CD4-positive, alpha-beta memory T cell (primary cell): ENCODE results near the gene CACNG5. TPM values are rescaled to one million over a fixed set of nuclear protein-coding genes. Genes with fewer than 3 reads are reported as not detected.

Experiments
- CTCF ChIA-PET: fragments of 350-600 bp; sonication (Branson Sonifier 250); formaldehyde crosslinking; loops from one replicate; lab custom pipeline; 2021; ENCODE audit warnings: inconsistent platforms; ENCODE audit not compliant: partially characterized antibody; lab: Charles Lee
- POLR2A ChIA-PET: fragments of 350-600 bp; sonication (Branson Sonifier 250); formaldehyde crosslinking; loops from one replicate; lab custom pipeline; 2021; ENCODE audit not compliant: partially characterized antibody; lab: Charles Lee
- DNase-seq, 5 donors: peaks; one replicate each; pipeline versions ENCODE4 v3.0.0 to v3.0.0-alpha.2; 2020 to 2022; ENCODE audit warnings: mixed read lengths in 1 of 5
- H3K27ac ChIP-seq: one replicate; pipeline ENCODE4 v1.7.0; 2013; ENCODE audit warnings: low read depth, low read length
- H3K27me3 ChIP-seq: 2 replicates; pipeline ENCODE4 v1.7.0; 2013; ENCODE audit warnings: mild to moderate bottlenecking, low read length, moderate library complexity; ENCODE audit not compliant: insufficient read depth
- H3K36me3 ChIP-seq: 2 replicates; pipeline ENCODE4 v1.7.0; 2013; ENCODE audit warnings: mild to moderate bottlenecking, low read length, moderate library complexity; ENCODE audit not compliant: insufficient read depth
- H3K4me1 ChIP-seq: 2 replicates; pipeline ENCODE4 v1.7.0; 2013; ENCODE audit warnings: mild to moderate bottlenecking, low read length, moderate library complexity; ENCODE audit not compliant: insufficient read depth
- H3K4me3 ChIP-seq, 2 donors: one replicate each; pipeline ENCODE4 v1.7.0; 2013; ENCODE audit warnings: low read length in 2 of 2, mild to moderate bottlenecking in 1 of 2
- H3K9me3 ChIP-seq, 2 donors: one replicate each; pipeline ENCODE4 v1.7.0; 2013; ENCODE audit warnings: low read length in 2 of 2, control low read depth in 1 of 2; ENCODE audit not compliant: control insufficient read depth in 1 of 2
- H3K27ac Mint-ChIP-seq, 7 donors: one replicate each; pipeline ENCODE4 v1.8.0; 2020 to 2021; ENCODE audit warnings: mixed read lengths in 7 of 7, mild to moderate bottlenecking in 6 of 7, inconsistent platforms in 3 of 7, moderate library complexity in 3 of 7
- H3K27me3 Mint-ChIP-seq, 2 donors: one replicate each; pipeline ENCODE4 v1.8.0; 2020 to 2021; ENCODE audit warnings: mixed read lengths in 2 of 2
- H3K36me3 Mint-ChIP-seq, 2 donors: one replicate each; pipeline ENCODE4 v1.8.0; 2020 to 2021; ENCODE audit warnings: mixed read lengths in 2 of 2, inconsistent platforms in 1 of 2, mild to moderate bottlenecking in 1 of 2
- H3K4me1 Mint-ChIP-seq, 4 donors: one replicate each; pipeline ENCODE4 v1.8.0; 2020 to 2021; ENCODE audit warnings: mixed read lengths in 4 of 4, mild to moderate bottlenecking in 1 of 4
- H3K4me3 Mint-ChIP-seq, 8 donors: one replicate each; pipeline ENCODE4 v1.8.0; 2020 to 2021; ENCODE audit warnings: mixed read lengths in 8 of 8, mild to moderate bottlenecking in 7 of 8, moderate library complexity in 6 of 8, inconsistent platforms in 3 of 8
- H3K9me3 Mint-ChIP-seq, 8 donors: one replicate each; pipeline ENCODE4 v1.8.0; 2020 to 2021; ENCODE audit warnings: mixed read lengths in 8 of 8, mild to moderate bottlenecking in 5 of 8, inconsistent platforms in 3 of 8, moderate library complexity in 1 of 8
- intact Hi-C: fragments of 100-400 bp; cut with micrococcal nuclease; formaldehyde crosslinking; loops from one replicate; pipeline ENCODE4 v1.15.1; 2023
- polyA plus RNA-seq, 2 donors: library from polyadenylated mRNA; unstranded; fragments of 300-500 nt; fragmentation: Illumina TruSeq; gene quantifications; one replicate each; pipeline ENCODE4 v1.2.3, GENCODE V29; 2021
- total RNA-seq, 2 experiments: library from RNA; stranded (reverse); gene quantifications; one replicate each; pipeline ENCODE4 v1.2.3, GENCODE V29; 2021

CACNG5 gene
- total and polyA plus RNA-seq, 4 experiments from 2014 or later = not detected

- H3K27ac ChIP-seq = no peak overlapping the region
Measured at GRCh38 chr17:66833201-66833600, 1.7 kb upstream of the CACNG5 start.

GRCh38 chr17:66834426-66834918 lies 445 bp upstream of the CACNG5 start:
- POLR2A ChIA-PET = no interaction called here
- Histone ChIP-seq H3K4me3 (no peak overlapping the region), H3K9me3 (no peaks in the 10 kb centered on the region), H3K4me1 (no peaks in the 10 kb centered on the region), H3K36me3 (no peaks in the 10 kb centered on the region), H3K27ac (no peak overlapping the region), H3K27me3 (peaks cover 13% of the 10 kb centered on the region)
- CTCF ChIA-PET = no interaction called here
- no peak overlapping the region for H3K27ac Mint-ChIP-seq
- intact Hi-C loops = no loop called here
- peak overlapping the region in 1 of 8 donors; percentile 3 for H3K4me3 Mint-ChIP-seq
- peaks cover 54 to 61% of the 10 kb centered on the region in 2 donors for H3K27me3 Mint-ChIP-seq
- DNase-seq = no peak
- no peaks in the 10 kb centered on the region for H3K4me1 Mint-ChIP-seq
- no peaks in the 10 kb centered on the region for H3K36me3 Mint-ChIP-seq
- peaks cover 0 to 6% (median 0%) of the 10 kb centered on the region in 8 donors for H3K9me3 Mint-ChIP-seq

More at GRCh38 chr17:66833201-66833600, 1.7 kb upstream of the CACNG5 start:
- no peak overlapping the region for H3K27ac Mint-ChIP-seq
- no peaks in the 10 kb centered on the region for H3K36me3 ChIP-seq
- peaks cover 0 to 4% (median 0%) of the 10 kb centered on the region in 4 donors for H3K4me1 Mint-ChIP-seq
- POLR2A ChIA-PET = no interaction called here
- intact Hi-C loops = no loop called here
- H3K36me3 Mint-ChIP-seq = peaks cover 0 to 3% of the 10 kb centered on the region in 2 donors
- H3K9me3 Mint-ChIP-seq = peaks cover 0 to 10% (median 2%) of the 10 kb centered on the region in 8 donors
- no peaks in the 10 kb centered on the region for H3K4me1 ChIP-seq
- H3K4me3 ChIP-seq = no peak overlapping the region
- H3K27me3 Mint-ChIP-seq = peaks cover 57 to 70% of the 10 kb centered on the region in 2 donors
- H3K9me3 ChIP-seq = no peaks in the 10 kb centered on the region
- peaks cover 13% of the 10 kb centered on the region for H3K27me3 ChIP-seq
- DNase-seq = no peak
- CTCF ChIA-PET = no interaction called here
- H3K4me3 Mint-ChIP-seq = no peak overlapping the region

- Histone ChIP-seq H3K4me3 (no peak overlapping the region), H3K36me3 (no peaks in the 10 kb centered on the region), H3K27ac (no peak overlapping the region), H3K4me1 (no peaks in the 10 kb centered on the region), H3K9me3 (no peaks in the 10 kb centered on the region), H3K27me3 (peaks cover 7% of the 10 kb centered on the region)
- peaks cover 0 to 4% (median 0%) of the 10 kb centered on the region in 8 donors for H3K9me3 Mint-ChIP-seq
- intact Hi-C loops = no loop called here
- H3K36me3 Mint-ChIP-seq = no peaks in the 10 kb centered on the region
- H3K27ac Mint-ChIP-seq = no peak overlapping the region
- H3K4me1 Mint-ChIP-seq = no peaks in the 10 kb centered on the region
- POLR2A ChIA-PET = no interaction called here
- H3K27me3 Mint-ChIP-seq = peaks cover 48 to 53% of the 10 kb centered on the region in 2 donors
- DNase-seq = no peak
- CTCF ChIA-PET = no interaction called here
- H3K4me3 Mint-ChIP-seq = no peak overlapping the region
Measured at GRCh38 chr17:66835476-66835875, 559 bp downstream of the CACNG5 start.

- no peaks in the 10 kb centered on the region for H3K4me1 ChIP-seq
- no peak overlapping the region for H3K27ac ChIP-seq
- H3K27ac Mint-ChIP-seq = no peak overlapping the region
- no peaks in the 10 kb centered on the region for H3K36me3 ChIP-seq
- POLR2A ChIA-PET = no interaction called here
- no peak overlapping the region for H3K4me3 Mint-ChIP-seq
- intact Hi-C loops = no loop called here
- no peaks in the 10 kb centered on the region for H3K4me1 Mint-ChIP-seq
- no peak overlapping the region for H3K4me3 ChIP-seq
- peaks cover 7% of the 10 kb centered on the region for H3K27me3 ChIP-seq
- DNase-seq = no peak
- H3K27me3 Mint-ChIP-seq = peaks cover 42 to 49% of the 10 kb centered on the region in 2 donors
- H3K9me3 ChIP-seq = no peaks in the 10 kb centered on the region
- H3K9me3 Mint-ChIP-seq = peaks cover 0 to 4% (median 0%) of the 10 kb centered on the region in 8 donors
- no peaks in the 10 kb centered on the region for H3K36me3 Mint-ChIP-seq
- CTCF ChIA-PET = no interaction called here
Measured at GRCh38 chr17:66836063-66837005, 1.4 kb downstream of the CACNG5 start.

GRCh38 chr17:66837226-66837625 lies 2.3 kb downstream of the CACNG5 start:
- Histone ChIP-seq H3K4me3 (no peak overlapping the region), H3K4me1 (no peaks in the 10 kb centered on the region), H3K27me3 (peaks cover 7% of the 10 kb centered on the region), H3K9me3 (no peaks in the 10 kb centered on the region), H3K36me3 (no peaks in the 10 kb centered on the region), H3K27ac (no peak overlapping the region)
- no peak for DNase-seq
- H3K4me1 Mint-ChIP-seq = no peaks in the 10 kb centered on the region
- no peaks in the 10 kb centered on the region for H3K36me3 Mint-ChIP-seq
- CTCF ChIA-PET = no interaction called here
- H3K27ac Mint-ChIP-seq = no peak overlapping the region
- no peak overlapping the region for H3K4me3 Mint-ChIP-seq
- H3K9me3 Mint-ChIP-seq = no peaks in the 10 kb centered on the region
- intact Hi-C loops = no loop called here
- POLR2A ChIA-PET = no interaction called here
- H3K27me3 Mint-ChIP-seq = peaks cover 34 to 42% of the 10 kb centered on the region in 2 donors

- Histone ChIP-seq H3K27ac (no peak overlapping the region), H3K4me3 (no peak overlapping the region), H3K27me3 (peaks cover 7% of the 10 kb centered on the region), H3K36me3 (no peaks in the 10 kb centered on the region), H3K4me1 (no peaks in the 10 kb centered on the region), H3K9me3 (no peaks in the 10 kb centered on the region)
- Mint-ChIP-seq H3K9me3 (no peaks in the 10 kb centered on the region), H3K36me3 (no peaks in the 10 kb centered on the region), H3K4me1 (no peaks in the 10 kb centered on the region), H3K27ac (no peak overlapping the region), H3K4me3 (no peak overlapping the region), H3K27me3 (peaks cover 30 to 41% of the 10 kb centered on the region in 2 donors)
- intact Hi-C loops = no loop called here
- ChIA-PET POLR2A (no interaction called here), CTCF (no interaction called here)
- no peak for DNase-seq
Measured at GRCh38 chr17:66837885-66838665, 3.2 kb downstream of the CACNG5 start.

- Histone ChIP-seq H3K36me3 (no peaks in the 10 kb centered on the region), H3K4me1 (no peaks in the 10 kb centered on the region), H3K27me3 (peaks cover 2% of the 10 kb centered on the region), H3K4me3 (no peak overlapping the region), H3K9me3 (no peaks in the 10 kb centered on the region), H3K27ac (no peak overlapping the region)
- ChIA-PET CTCF (no interaction called here), POLR2A (no interaction called here)
- no peaks in the 10 kb centered on the region for H3K4me1 Mint-ChIP-seq
- DNase-seq = no peak
- no peaks in the 10 kb centered on the region for H3K9me3 Mint-ChIP-seq
- H3K27ac Mint-ChIP-seq = no peak overlapping the region
- H3K4me3 Mint-ChIP-seq = no peak overlapping the region
- peaks cover 19 to 29% of the 10 kb centered on the region in 2 donors for H3K27me3 Mint-ChIP-seq
- no peaks in the 10 kb centered on the region for H3K36me3 Mint-ChIP-seq
- intact Hi-C loops = no loop called here
Measured at GRCh38 chr17:66839616-66840015, 4.7 kb downstream of the CACNG5 start.
